GM12873 (cell line): Measurements from ENCODE around the gene KLHL3.

Experiments
- CTCF ChIP-seq: IDR thresholded peaks from 2 replicates; pipeline ENCODE4 v1.5.1; 2012; ENCODE audit warnings: low read depth, mild to moderate bottlenecking, moderate library complexity, low read length, control low read depth; ENCODE audit not compliant: insufficient read depth; ENCODE audit errors: missing control alignments

KLHL3 gene

GRCh38 chr5:137622850-137623249 lies 113.0 kb downstream of the KLHL3 start:
- TF ChIP-seq CTCF = no peak

GRCh38 chr5:137621861-137622823 lies 113.7 kb downstream of the KLHL3 start:
- TF ChIP-seq CTCF = no peak

- no peak for TF ChIP-seq CTCF
Measured at GRCh38 chr5:137621306-137621705, 114.6 kb downstream of the KLHL3 start.

- TF ChIP-seq CTCF = no peak
Measured at GRCh38 chr5:137619191-137619870, 116.6 kb downstream of the KLHL3 start.

- TF ChIP-seq CTCF = no peak
Measured at GRCh38 chr5:137618476-137618875, 117.4 kb downstream of the KLHL3 start.

- no peak for TF ChIP-seq CTCF
Measured at GRCh38 chr5:137617528-137618205, 118.2 kb downstream of the KLHL3 start.

GRCh38 chr5:137616046-137616445 lies 119.8 kb downstream of the KLHL3 start:
- no peak for TF ChIP-seq CTCF
